K562 (cell line): ENCODE data around the gene AFF3. TPM values are rescaled to one million over a fixed set of nuclear protein-coding genes. Genes with fewer than 3 reads are reported as not detected.

Experiments
- ATAC-seq: fragments of 200-7000 bp; cut with Tn5 transposase; 3 replicates; pipeline ENCODE4 v1.9.1; 2020; ENCODE audit warnings: moderate library complexity
- BruUV-seq: library from RNA; stranded (reverse); fragments of 400-500 nt; replicated peaks from 2 replicates; lab custom pipeline; 2021; lab: Mats Ljungman, UMichigan
- CTCF ChIA-PET: fragments of 300-600 bp; formaldehyde crosslinking; extraction: SDS; loops from one replicate; lab custom pipeline; 2021; ENCODE audit warnings: low intra/inter-chr PET ratio; lab: Yijun Ruan, JAX
- POLR2A ChIA-PET: fragments of 300-600, 350-650 bp; sonication (Branson Sonifier 250); formaldehyde crosslinking; extraction: SDS; loops from one replicate; lab custom pipeline; 2021; ENCODE audit warnings: antibody characterized with exemption, inconsistent platforms; lab: Yijun Ruan, JAX
- DNase-seq, 4 experiments: peaks; one replicate each; pipeline versions ENCODE4 v3.0.0 to v3.0.0-alpha.2; 2011 to 2018; ENCODE audit warnings: low spot score in 3 of 4, mixed read lengths in 3 of 4; ENCODE audit errors: extremely low read depth in 1 of 4
- FAIRE-seq: peaks from 2 replicates; lab custom pipeline; 2011; peaks lifted over from hg19 to GRCh38; lab: Jason Lieb, UNC
- H2AFZ ChIP-seq: 2 replicates; pipeline ENCODE4 v1.6.0; 2011; ENCODE audit warnings: low read depth, low read length, control low read depth, inconsistent platforms
- H3K27ac ChIP-seq: fragments of 200-600 bp; 3 replicates; pipeline ENCODE4 v1.8.0; 2011; ENCODE audit warnings: low read depth, mild to moderate bottlenecking, control low read depth, inconsistent platforms, low read length, moderate library complexity, mixed read lengths; ENCODE audit errors: extremely low read depth
- H3K27me3 ChIP-seq, 2 experiments: fragments of 300-600 bp in 1 of 2; 2 replicates in 1 of 2; 3 replicates in 1 of 2; pipeline versions ENCODE4 v1.6.0 to v1.8.0; 2011; ENCODE audit warnings: inconsistent platforms in 2 of 2, low read length in 2 of 2, mild to moderate bottlenecking in 1 of 2, mixed read lengths in 1 of 2, moderate library complexity in 1 of 2; ENCODE audit not compliant: control insufficient read depth in 2 of 2, insufficient read depth in 2 of 2
- H3K36me3 ChIP-seq: fragments of 300-600 bp; 3 replicates; pipeline ENCODE4 v1.8.0; 2011; ENCODE audit warnings: mild to moderate bottlenecking, low read length, inconsistent platforms; ENCODE audit not compliant: control insufficient read depth, insufficient read depth
- H3K4me1 ChIP-seq, 2 experiments: fragments of 200-600 bp in 1 of 2; replicated peaks in 1 of 2; 2 replicates in 1 of 2; 3 replicates in 1 of 2; pipeline versions ENCODE4 v1.5.1 to v1.8.0; 2011; ENCODE audit warnings: inconsistent platforms in 2 of 2, low read length in 2 of 2, mild to moderate bottlenecking in 1 of 2, mixed read lengths in 1 of 2, moderate library complexity in 1 of 2; ENCODE audit not compliant: control insufficient read depth in 2 of 2, insufficient read depth in 2 of 2
- H3K4me2 ChIP-seq: 2 replicates; pipeline ENCODE4 v1.6.1; 2011; ENCODE audit warnings: low read length, control low read depth, inconsistent platforms, mixed read lengths; ENCODE audit not compliant: insufficient read depth
- H3K4me3 ChIP-seq: fragments of 200-600 bp; sonication (generic), shearing (Covaris generic); 2 replicates; pipeline ENCODE4 v1.5.1; 2016; ENCODE audit warnings: control low read depth, inconsistent platforms
- H3K79me2 ChIP-seq: fragments of 200-600 bp; 3 replicates; pipeline ENCODE4 v1.8.0; 2011; ENCODE audit warnings: low read length, inconsistent platforms; ENCODE audit not compliant: control insufficient read depth, insufficient read depth
- H3K9ac ChIP-seq, 2 experiments: 2 replicates each; pipeline versions ENCODE4 v1.6.0 to v1.6.1; 2011; ENCODE audit warnings: low read depth in 2 of 2, low read length in 2 of 2, control low read depth in 1 of 2, inconsistent platforms in 1 of 2, mild to moderate bottlenecking in 1 of 2, mixed read lengths in 1 of 2; ENCODE audit not compliant: insufficient read depth in 1 of 2
- H3K9me1 ChIP-seq: one replicate; pipeline ENCODE4 v1.6.0; 2011; ENCODE audit warnings: inconsistent platforms, mild to moderate bottlenecking, low read length, moderate library complexity; ENCODE audit not compliant: control insufficient read depth, insufficient read depth
- H3K9me3 ChIP-seq: replicated peaks from 2 replicates; pipeline ENCODE4 v1.5.1; 2011; ENCODE audit warnings: low read depth, low read length, inconsistent platforms; ENCODE audit not compliant: control insufficient read depth, insufficient read depth
- H4K20me1 ChIP-seq: replicated peaks from 2 replicates; pipeline ENCODE4 v1.6.1; 2011; ENCODE audit warnings: low read length, inconsistent platforms, mixed read lengths; ENCODE audit not compliant: control insufficient read depth, insufficient read depth
- GABPA ChIP-seq: fragments of 200-800 bp; sonication (Bioruptor generic); conservative IDR thresholded peaks from 2 replicates; pipeline ENCODE4 v1.6.1; 2016; ENCODE audit warnings: low read depth, missing genetic modification characterization, missing compliant biosample characterization
- RBM39 ChIP-seq: fragments of 200-400 bp; formaldehyde crosslinking; optimal IDR thresholded peaks from 2 replicates; pipeline ENCODE3; 2018; ENCODE audit warnings: low read depth, low read length
- RFX5 ChIP-seq: IDR thresholded peaks from 2 replicates; pipeline ENCODE4 v1.6.1; 2011; ENCODE audit warnings: low read depth, mild to moderate bottlenecking, improper control_type of control experiment, low read length
- ZNF263 ChIP-seq: sonication (generic); formaldehyde crosslinking; IDR thresholded peaks from 2 replicates; pipeline ENCODE4 v1.8.0; 2022; ENCODE audit warnings: mild to moderate bottlenecking, missing genetic modification reagents, borderline replicate concordance
- WGBS: fragments of 100-300 bp; shearing (Covaris generic); methylation state at CpG from one replicate; pipeline ENCODE4 v1.1.6; 2016; ENCODE audit warnings: low coverage, mixed read lengths; ENCODE audit not compliant: insufficient coverage; ENCODE audit errors: missing lambda C conversion rate; 5-methylcytosine and 5-hydroxymethylcytosine counted together
- in situ Hi-C: fragments of 300-500 bp; cut with MboI; formaldehyde crosslinking; loops from 4 replicates; pipeline ENCODE4 v1.15.0; 2018; ENCODE audit warnings: inconsistent platforms, mixed read lengths
- intact Hi-C: fragments of 100-400 bp; cut with micrococcal nuclease; formaldehyde crosslinking; loops from 2 replicates; pipeline ENCODE4 v1.14.2; 2022
- polyA plus RNA-seq, 8 experiments: library from polyadenylated mRNA; depleted of rRNA in 4 of 8; stranded (reverse) in 5 of 8; unstranded in 3 of 8; fragments of >200 nt; fragmentation: Nextera tagmentation in 2 of 8; fragmentation: Illumina TruSeq in 1 of 8; extraction: Ambion mirVana in 2 of 8; extraction: Trizol in 1 of 8; gene quantifications; 2 replicates each; pipeline versions ENCODE4 v1.2.1 to v1.2.3, GENCODE V29; 2011 to 2014; ENCODE audit warnings: inconsistent platforms in 1 of 8, missing spikeins in 1 of 8
- total RNA-seq, 7 experiments: library from RNA; depleted of rRNA in 6 of 7; stranded (reverse); fragments of >200 nt in 6 of 7; fragmentation: Illumina TruSeq in 2 of 7; extraction: Trizol in 2 of 7; gene quantifications; 2 replicates each; pipeline versions ENCODE4 v1.2.1 to v1.2.3, GENCODE V29; 2011 to 2021; ENCODE audit warnings: low replicate concordance in 1 of 7
- TF ChIP-seq, protein P1 (sequence below): fragments of 200-600 bp; sonication (generic); IDR thresholded peaks from one replicate; pipeline ENCODE4 v1.6.1; 2012; ENCODE audit warnings: mild to moderate bottlenecking, low read depth, low read length, inconsistent platforms

AFF3 gene
- total and polyA plus RNA-seq, 9 of the 15 experiments (the other 6 are each of a cell fraction or from before 2014, with no cell fraction given) = 0.02 to 0.11 TPM; not detected in 7

DNA sequence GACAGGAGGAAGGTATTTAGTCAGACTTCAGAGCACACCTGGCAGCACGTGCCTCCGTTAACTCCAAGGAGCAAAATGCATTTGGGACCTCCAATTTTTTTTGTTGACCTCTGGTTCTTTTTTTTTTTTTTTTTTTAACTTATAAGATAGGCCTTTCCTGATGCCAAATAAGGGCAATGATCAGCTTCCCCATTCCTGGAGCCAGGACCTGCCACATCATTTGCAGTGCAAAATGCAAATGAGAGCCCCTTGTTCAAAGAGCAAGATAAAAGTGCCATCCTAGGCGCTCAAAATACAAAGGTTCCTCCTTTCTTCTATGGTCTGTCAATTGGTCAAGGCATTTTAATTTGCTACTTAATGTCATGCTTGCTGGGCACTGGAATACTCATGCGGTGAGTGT is 519.4 kb downstream of the AFF3 start:
- no peak overlapping the region for H3K4me3 ChIP-seq
- H3K4me1 ChIP-seq = no peaks in the 10 kb centered on the region; a peak in 1 of 5 replicates
- TF ChIP-seq, protein P1, sequence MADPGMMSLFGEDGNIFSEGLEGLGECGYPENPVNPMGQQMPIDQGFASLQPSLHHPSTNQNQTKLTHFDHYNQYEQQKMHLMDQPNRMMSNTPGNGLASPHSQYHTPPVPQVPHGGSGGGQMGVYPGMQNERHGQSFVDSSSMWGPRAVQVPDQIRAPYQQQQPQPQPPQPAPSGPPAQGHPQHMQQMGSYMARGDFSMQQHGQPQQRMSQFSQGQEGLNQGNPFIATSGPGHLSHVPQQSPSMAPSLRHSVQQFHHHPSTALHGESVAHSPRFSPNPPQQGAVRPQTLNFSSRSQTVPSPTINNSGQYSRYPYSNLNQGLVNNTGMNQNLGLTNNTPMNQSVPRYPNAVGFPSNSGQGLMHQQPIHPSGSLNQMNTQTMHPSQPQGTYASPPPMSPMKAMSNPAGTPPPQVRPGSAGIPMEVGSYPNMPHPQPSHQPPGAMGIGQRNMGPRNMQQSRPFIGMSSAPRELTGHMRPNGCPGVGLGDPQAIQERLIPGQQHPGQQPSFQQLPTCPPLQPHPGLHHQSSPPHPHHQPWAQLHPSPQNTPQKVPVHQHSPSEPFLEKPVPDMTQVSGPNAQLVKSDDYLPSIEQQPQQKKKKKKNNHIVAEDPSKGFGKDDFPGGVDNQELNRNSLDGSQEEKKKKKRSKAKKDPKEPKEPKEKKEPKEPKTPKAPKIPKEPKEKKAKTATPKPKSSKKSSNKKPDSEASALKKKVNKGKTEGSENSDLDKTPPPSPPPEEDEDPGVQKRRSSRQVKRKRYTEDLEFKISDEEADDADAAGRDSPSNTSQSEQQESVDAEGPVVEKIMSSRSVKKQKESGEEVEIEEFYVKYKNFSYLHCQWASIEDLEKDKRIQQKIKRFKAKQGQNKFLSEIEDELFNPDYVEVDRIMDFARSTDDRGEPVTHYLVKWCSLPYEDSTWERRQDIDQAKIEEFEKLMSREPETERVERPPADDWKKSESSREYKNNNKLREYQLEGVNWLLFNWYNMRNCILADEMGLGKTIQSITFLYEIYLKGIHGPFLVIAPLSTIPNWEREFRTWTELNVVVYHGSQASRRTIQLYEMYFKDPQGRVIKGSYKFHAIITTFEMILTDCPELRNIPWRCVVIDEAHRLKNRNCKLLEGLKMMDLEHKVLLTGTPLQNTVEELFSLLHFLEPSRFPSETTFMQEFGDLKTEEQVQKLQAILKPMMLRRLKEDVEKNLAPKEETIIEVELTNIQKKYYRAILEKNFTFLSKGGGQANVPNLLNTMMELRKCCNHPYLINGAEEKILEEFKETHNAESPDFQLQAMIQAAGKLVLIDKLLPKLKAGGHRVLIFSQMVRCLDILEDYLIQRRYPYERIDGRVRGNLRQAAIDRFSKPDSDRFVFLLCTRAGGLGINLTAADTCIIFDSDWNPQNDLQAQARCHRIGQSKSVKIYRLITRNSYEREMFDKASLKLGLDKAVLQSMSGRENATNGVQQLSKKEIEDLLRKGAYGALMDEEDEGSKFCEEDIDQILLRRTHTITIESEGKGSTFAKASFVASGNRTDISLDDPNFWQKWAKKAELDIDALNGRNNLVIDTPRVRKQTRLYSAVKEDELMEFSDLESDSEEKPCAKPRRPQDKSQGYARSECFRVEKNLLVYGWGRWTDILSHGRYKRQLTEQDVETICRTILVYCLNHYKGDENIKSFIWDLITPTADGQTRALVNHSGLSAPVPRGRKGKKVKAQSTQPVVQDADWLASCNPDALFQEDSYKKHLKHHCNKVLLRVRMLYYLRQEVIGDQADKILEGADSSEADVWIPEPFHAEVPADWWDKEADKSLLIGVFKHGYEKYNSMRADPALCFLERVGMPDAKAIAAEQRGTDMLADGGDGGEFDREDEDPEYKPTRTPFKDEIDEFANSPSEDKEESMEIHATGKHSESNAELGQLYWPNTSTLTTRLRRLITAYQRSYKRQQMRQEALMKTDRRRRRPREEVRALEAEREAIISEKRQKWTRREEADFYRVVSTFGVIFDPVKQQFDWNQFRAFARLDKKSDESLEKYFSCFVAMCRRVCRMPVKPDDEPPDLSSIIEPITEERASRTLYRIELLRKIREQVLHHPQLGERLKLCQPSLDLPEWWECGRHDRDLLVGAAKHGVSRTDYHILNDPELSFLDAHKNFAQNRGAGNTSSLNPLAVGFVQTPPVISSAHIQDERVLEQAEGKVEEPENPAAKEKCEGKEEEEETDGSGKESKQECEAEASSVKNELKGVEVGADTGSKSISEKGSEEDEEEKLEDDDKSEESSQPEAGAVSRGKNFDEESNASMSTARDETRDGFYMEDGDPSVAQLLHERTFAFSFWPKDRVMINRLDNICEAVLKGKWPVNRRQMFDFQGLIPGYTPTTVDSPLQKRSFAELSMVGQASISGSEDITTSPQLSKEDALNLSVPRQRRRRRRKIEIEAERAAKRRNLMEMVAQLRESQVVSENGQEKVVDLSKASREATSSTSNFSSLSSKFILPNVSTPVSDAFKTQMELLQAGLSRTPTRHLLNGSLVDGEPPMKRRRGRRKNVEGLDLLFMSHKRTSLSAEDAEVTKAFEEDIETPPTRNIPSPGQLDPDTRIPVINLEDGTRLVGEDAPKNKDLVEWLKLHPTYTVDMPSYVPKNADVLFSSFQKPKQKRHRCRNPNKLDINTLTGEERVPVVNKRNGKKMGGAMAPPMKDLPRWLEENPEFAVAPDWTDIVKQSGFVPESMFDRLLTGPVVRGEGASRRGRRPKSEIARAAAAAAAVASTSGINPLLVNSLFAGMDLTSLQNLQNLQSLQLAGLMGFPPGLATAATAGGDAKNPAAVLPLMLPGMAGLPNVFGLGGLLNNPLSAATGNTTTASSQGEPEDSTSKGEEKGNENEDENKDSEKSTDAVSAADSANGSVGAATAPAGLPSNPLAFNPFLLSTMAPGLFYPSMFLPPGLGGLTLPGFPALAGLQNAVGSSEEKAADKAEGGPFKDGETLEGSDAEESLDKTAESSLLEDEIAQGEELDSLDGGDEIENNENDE = no peak
- no peak for TF ChIP-seq RFX5
- no peak for TF ChIP-seq ZNF263 (CRISPR knock-in tag)
- TF ChIP-seq RBM39 = no peak
- no peak for TF ChIP-seq GABPA
- TF ChIP-seq, all 486 proteins: peak for 0
- 8% methylated on average over 4 of the region's 4 CpGs for WGBS
- DNase-seq (no peak), ATAC-seq (no peak), FAIRE-seq (no peak)
- Histone ChIP-seq H3K9ac (no peak overlapping the region), H2AFZ (no peak overlapping the region), H3K9me3 (no peaks in the 10 kb centered on the region), H3K4me2 (no peak overlapping the region), H3K27me3 (peaks cover 4 to 33% of the 10 kb centered on the region in 2 experiments; a peak in 4 of 5 replicates), H3K36me3 (no peaks in the 10 kb centered on the region), H3K79me2 (no peaks in the 10 kb centered on the region), H4K20me1 (no peaks in the 10 kb centered on the region), H3K27ac (no peak overlapping the region), H3K9me1 (no peaks in the 10 kb centered on the region)
- in situ Hi-C loops = no loop called here
- intact Hi-C loops = no loop called here
- CTCF ChIA-PET = no interaction called here
- no TSS peak for BruUV-seq
- POLR2A ChIA-PET = no interaction called here
